GOT3 (cell line): ENCODE results near the gene EML4.
"Not testable (repeated sequence)": the region's sequence is repeated elsewhere in the genome, so short reads cannot be mapped to it uniquely, and the experiment has no call there.

Experiments
- DNase-seq: peaks from one replicate; lab custom pipeline; 2025; ENCODE audit warnings: mixed read lengths; lab: John Stamatoyannopoulos, UW

The EML4 gene

DNA sequence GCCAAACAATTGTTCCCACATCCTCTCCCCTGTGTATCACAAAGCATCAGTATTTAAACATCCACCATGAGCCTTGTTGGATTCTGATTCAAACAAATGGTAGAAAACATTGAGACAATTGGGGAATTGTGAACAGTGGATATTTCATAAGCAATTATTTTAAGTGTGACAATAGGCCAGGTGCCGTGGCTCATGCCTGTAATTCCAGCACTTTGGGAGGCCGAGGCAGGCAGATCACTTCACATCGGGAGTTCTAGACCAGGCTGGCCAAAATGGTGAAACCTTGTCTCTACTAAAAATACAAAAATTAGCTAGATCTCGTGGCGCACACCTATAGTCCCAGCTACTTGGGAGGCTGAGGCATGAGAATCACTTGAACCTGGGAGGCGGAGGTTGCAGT, 165.7 kb downstream of the EML4 start:
- not testable (repeated sequence) for DNase-seq

GRCh38 chr2:42335514-42336104, 166.5 kb downstream of the EML4 start:
- DNase-seq, result no peak

- no peak for DNase-seq
These were observed 167.3 kb downstream of the EML4 start for GRCh38 chr2:42336361-42336965.

- DNase-seq, result no peak
These were observed 168.2 kb downstream of the EML4 start for GRCh38 chr2:42337356-42337820.

DNA sequence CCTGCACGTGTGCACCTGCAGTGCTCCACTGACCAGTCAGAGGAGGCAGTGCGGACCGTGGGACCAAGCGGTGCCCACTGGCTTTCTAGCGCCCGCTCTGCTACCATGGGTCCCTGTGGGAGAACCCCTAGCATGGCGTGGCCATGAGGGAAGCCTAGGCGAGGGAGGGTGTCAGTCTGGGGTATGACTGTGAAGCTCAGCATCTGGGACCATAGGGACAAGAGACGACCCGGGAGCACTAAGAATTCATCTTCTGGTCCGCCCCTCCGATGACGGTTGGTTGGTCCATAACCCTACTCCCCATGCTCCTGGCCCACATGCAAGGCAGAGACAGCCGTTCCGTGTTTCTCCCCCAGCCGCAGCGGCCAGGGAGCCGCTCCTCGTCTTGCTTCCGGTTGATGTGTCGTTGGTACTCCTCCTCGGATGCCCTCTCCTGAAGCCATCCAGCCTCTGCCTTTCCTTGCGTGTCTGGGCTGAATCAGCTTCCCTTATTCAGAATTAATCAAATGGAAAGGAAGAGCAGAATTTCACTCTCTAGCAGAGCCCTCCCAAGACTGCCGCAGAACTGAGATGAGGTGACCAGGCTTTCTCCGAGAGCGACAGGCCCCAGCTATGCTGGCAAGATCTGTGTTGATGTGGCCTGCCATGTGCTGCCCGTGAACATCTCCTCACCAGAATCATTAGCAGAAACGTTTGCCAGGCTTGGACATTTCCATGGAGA, 168.9 kb downstream of the EML4 start:
- no peak for DNase-seq

GRCh38 chr2:42338567-42339190, 169.5 kb downstream of the EML4 start:
- DNase-seq, result no peak

- DNase-seq, result no peak
These were observed 170.2 kb downstream of the EML4 start for GRCh38 chr2:42339191-42339912.

DNA sequence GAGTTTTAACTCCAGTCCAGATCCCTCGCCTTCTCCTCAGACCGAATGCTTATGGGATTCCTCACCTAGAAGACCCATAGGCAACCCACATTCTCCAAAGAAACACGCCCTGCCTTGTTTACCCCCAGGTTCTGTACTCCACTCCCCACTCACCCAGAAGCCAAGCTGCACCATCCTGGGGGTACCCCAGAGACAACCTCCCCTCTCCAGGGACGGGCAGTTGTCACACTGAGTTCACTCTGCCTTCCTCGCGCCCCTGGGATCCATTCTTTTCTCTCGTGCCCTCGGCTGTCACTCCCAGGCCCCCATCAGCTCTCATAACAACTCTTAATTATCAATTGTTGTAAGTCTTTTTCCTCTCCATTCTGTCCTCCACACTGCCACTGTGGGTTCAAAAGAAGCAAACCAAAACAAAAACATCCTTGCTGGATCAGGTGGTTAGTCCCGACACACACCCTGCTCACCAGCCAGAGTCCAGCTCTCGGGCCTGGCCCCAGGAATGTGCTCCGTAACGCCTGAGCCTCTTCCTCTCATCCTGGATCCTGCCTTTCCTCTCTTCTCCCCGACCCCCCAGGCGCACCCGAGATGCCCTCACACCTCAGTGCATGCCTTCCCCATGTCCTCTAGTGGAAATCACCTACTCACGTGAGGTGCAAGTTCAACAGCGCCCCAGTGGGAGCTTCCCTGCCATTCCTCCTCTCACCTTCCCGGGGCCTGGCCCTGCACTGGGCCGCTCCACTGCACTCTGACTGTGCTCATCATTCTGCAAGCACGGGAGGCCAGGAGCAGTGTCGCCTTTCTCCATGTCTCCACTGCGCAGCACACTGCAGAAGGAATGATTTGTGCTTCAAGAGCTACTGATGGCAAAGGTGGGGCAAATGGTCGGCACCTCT, 171.1 kb downstream of the EML4 start:
- no peak for DNase-seq

DNA sequence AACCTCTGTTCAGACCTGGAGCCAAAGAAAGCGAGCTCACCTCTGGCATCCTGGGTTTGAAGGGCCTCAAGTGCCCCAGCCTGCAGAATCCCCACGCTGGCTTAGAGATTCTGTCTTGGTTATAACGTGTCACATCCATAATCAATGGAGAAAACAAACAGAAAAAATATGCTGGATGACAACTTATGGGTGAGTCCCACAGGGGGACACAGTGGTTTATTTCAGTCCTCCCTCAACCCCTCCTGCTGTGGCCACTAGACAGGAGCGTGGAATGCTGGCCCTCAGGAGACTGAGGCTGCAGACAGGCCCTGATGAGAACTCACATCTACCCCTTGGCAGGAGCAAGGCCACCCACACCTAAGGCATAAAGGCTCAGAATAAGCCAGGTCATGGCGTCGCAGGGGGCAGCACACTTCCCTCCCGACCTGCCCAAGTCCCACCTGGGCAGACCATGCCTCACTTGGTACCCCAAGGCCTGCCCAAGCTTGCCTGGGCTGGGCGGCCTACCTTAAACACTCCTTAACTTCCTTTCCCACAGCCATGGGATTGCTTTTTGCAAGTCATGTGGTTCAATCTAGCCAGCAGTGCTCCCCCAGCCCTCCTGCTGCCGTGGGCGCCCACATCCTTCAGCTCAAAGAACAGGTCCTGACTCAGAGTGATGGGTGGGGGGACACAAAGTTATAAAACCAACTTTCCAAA, 171.9 kb downstream of the EML4 start:
- DNase-seq, result no peak

DNA sequence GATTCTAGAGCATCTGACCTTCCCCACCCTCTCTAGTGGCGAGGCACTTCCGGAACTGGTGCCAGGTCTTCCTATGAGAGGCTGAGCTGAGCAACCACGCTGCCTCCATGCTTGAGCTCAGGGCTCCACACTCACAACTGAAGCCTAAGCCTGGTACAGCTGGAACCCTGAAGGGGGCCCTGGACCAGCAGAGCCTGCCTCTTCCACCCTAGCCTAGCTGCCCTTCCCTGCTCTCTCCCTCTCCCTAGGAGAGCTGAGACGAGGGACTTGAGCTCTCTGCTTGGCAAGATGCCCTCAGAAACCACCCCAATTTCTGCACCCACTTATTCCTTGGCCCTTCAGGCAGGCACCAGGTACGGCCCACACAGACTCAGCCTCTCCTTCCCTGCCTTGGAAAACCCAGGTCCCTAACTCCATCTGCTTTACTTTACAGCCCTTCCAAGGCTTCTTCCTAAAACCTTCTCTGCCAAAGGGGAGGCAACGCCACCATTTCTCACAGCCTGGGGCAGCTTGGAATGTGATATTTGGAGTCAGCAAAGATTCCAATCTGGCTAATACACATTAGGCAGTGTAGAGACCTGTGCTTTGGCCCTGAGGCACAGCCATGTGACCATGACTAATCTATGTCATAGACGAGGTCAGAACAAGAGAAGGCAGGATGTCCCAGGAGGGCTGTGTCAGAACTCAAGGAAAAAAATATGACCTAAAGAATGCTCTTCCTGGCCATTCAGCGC, 173.1 kb downstream of the EML4 start:
- DNase-seq, result peak; percentile 51

GRCh38 chr2:42342795-42343241, 173.7 kb downstream of the EML4 start:
- no peak for DNase-seq

DNA sequence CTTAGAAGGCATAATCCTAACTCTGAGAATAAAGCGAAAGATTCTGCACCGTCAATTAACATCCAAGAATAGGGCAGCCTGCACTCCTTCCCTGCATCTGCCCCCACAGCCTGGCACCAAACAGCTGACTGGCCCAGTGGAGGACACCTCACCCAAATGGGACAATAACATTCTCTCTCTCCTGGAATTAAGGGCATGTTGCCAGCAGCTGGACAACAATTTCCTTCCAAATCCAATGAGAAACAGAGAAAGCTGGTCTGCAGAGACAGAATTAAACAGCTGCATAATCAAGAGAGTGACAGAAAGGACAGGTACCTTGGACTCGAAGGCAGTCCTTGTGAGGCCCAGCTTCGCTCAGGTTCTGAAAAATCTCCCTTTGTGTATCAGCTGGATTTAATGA, 176.8 kb downstream of the EML4 start:
- DNase-seq, result no peak

DNA sequence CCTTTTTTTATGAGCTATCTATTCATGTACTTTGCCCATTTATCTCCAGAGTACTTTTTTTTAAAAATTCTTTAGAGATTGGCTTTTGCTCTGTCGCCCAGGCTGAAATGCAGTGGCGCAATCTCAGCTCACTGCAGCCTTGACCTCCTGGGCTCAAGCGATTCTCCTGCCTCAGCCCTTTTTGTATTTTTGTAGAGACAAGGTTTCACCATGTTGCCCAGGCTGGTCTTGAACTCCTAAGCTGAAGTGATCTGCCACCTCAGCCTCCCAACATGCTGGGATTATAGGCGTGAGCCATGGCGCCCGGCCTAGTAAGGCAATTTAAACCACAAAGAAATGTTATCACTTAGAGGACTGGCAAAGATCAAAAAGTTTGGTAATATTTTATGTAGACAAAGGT, 177.7 kb downstream of the EML4 start:
- not testable (repeated sequence) for DNase-seq

GRCh38 chr2:42347518-42347917, 178.4 kb downstream of the EML4 start:
- DNase-seq, result not testable (repeated sequence)

DNA sequence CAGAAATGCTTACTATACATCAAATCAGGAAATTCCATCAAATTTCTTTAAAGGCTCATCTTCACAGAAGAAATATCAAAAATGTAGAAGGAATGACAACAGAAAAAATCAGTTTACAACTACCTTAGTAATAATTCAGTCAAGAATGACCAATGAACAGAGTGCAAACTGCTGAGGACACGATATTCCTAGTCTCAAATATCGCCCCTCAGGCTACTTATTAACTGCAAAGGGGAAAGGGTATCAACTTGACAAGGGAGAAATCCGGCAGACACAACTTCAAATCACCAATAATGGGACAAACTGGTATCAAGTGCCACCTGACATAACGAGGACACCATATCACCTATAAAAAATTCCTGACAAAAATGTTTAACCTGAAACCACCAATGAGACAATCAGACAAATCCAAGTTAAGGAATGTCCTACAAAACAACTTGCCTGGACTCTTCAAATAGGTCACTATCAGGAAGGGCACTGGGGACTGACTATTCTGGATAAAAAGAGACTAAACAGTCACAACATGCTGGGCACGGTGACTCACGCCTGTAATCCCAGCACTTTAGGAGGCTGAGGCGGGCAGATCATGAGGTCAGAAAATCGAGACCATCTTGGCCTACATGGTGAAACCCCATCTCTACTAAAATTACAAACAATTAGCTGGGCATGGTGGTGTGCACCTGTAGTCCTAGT, 179.1 kb downstream of the EML4 start:
- no peak for DNase-seq

- no peak for DNase-seq
These were observed 181.4 kb downstream of the EML4 start for GRCh38 chr2:42350434-42351063.

- DNase-seq, result no peak
These were observed 182.7 kb downstream of the EML4 start for GRCh38 chr2:42351864-42352263.

DNA sequence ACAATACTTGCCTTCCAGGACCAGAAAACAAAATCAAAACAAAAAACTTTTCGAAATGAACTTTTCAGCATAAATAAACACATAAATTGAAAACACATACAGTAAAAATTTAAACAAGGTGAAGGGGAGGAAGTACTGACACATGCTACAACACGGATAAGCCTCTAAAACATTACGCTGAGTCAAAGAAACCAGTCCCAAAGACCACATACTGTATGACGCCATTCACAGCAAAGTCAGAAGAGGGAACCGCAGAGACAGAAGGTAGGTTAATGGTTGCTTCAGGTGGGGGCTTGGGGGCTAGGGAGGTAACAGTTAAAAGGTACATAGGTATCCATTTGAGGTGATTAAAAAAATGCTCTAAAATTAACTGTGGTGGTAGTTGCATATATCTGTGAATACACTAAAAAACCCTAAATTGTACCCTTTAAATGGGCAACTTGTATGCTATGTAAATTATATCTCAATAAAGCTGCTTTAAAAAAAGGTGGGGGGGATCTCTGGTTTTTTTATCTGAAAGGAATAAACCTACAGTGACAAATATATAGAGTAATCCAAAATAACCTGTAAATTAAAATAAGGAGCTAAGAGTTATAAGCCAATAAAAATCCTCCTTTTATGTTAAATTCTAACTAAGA, 184.8 kb downstream of the EML4 start:
- DNase-seq, result no peak
